OCI-M2 (cell line): Measurements from ENCODE around the gene WDFY1.

ENCODE experiments used
- DNase-seq: peaks from one replicate; lab custom pipeline; 2025; ENCODE audit not compliant: unreplicated experiment; lab: John Stamatoyannopoulos, UW

Gene WDFY1

DNA sequence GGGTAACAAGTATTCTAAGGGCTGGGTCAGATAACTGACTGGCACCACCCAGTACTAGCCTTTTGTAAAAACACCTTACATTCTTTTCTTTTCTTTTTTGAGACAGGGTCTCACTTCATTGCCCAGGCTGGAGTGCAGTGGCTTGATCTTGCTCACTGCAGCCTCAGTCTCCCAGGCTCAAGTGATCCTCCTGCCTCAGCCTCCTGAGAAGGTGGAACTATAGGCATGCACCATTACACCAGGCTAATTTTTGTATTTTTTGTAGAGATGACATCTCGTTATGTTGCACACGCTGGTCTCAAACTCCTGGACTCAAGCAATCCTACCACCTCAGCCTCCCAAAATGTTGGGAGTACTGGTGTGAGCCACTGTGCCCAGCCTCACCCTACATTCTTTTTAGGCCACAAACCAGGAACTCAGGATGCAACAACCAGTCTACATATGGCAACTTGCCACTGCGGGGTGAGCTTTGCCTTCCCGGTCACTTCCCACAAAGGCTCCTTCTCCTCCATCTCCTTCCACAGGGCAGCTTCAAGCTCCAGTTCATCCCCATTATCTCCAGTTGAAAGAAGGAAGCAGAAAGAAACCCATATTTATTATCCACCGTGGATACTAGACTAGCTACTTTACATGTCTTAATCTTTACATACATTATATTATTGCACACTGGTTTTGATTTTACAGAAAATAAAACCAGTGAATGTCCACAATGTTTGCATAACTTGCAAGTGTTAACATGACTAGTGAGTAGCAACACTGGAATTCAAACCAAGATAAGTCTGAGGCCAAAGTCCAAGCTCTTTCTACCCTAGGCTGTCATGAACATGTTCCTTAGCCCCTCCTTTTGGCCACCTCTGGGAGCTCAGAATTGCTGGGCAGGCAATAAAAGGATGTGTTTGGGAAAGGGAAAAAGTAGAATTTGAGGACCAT is 84.1 kb downstream of the WDFY1 start:
- no peak for DNase-seq

DNA sequence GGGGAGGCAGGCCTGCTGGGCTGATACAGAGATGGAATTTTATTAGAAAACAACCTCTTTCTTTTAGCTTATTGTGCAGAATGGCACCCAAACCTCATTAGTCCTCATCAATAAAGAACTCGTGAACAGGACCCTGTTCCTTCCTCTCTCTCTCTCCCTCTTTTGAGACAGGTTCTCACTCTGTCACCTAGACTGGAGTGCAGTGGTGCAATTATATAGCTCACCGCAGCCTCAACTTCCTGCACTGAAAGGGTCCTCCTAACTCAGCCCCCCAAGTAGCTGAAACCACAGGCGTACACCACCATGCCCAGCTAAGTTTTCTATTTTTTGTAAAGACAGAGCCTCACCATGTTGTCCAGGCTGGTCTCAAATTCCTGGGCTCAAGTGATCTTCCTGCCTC is 86.1 kb downstream of the WDFY1 start:
- DNase-seq = no peak

DNA sequence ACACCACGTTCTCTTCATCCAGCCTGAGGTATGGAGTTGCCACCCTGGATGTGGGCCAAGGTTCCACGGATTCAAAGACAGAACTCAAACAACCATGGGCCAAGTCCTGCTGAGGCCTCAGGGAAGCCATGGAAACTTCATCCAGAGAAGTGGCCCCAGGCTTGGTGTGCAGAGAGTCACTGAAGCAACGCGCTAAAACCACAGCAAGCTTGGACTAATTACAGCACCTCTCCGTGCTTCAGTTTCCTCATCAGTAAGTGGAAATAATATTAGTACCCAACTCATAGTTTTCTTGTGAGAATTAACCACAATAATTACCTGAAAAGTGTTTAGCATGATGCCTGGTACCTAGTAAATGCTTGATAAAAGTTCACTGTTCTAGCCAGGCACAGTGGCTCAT is 88.6 kb downstream of the WDFY1 start:
- no peak for DNase-seq

DNA sequence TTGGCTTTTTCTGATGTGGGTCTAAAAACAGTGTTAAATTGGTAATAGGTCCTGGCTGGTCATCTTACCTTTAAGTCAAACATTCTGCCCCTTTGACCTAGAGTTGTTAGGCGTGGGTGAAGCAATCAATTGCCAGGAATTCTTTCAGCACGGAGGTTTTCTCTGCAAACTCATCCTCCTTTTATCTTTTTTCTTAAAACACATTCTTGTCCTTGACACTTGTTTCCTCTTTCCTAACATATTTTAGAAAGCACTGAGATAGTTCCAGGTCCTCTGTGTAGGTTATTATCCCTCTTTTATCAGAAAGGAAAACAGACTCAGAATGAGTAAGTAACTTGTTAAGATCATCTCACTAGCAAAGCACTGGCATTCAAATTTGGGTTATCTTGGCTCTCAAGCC is 89.1 kb downstream of the WDFY1 start:
- DNase-seq = no peak

DNA sequence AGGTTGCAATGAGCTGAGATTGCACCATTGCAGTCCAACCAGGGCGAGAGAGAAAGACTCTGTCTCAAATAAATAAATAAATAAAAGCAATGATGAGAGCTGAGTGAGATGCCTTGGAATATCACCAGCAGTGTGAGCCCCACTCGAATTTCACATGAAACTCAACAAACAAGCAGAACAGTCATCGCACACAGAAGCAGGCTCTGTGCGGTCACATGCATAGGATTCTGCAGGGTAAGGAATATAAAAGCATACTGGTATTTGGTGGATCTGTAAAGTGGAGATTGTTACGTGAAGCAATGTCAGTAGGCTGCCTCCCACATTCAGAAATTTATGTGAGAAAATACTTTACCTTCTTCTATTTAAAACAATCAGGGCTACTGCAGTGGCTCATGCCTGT is 89.7 kb downstream of the WDFY1 start:
- DNase-seq = no peak

DNA sequence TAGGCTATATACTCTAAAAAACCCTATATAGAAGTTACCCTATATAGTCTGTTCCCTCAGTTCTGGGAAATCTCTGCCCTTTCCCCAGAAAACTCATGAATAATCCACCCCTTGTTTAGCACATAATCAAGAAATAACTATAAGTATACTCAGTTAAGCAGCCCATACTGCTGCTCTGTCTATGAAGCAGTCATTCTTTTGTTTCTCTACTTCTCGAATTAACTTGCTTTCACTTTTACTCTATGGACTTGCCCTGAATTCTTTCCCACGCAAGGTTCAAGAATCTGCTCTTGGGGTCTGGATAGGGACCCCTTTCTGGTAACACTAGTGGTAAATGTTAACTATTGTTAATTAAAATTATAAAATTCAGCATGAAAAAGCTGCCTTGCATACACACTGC is 90.4 kb downstream of the WDFY1 start:
- DNase-seq = no peak

DNA sequence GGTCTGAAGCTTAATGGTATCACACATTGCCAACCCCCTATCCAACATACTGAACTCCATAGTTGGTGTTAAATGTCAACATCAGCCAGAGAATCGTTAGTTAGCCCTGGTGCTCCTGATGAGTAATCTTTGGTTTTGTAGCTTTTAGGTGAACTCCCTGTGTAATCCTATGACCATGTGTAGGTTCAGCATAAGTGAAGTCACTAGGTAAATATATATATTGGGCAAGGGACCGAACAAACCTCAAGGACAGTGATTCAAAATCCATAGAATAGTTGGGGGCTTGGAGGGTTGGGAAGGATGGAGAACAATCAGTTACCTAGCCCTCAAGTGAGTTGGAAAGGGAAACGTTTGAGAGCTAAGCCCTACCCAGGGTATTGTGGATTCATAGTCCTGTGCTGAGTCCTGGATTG is 91.7 kb downstream of the WDFY1 start:
- no peak for DNase-seq

DNA sequence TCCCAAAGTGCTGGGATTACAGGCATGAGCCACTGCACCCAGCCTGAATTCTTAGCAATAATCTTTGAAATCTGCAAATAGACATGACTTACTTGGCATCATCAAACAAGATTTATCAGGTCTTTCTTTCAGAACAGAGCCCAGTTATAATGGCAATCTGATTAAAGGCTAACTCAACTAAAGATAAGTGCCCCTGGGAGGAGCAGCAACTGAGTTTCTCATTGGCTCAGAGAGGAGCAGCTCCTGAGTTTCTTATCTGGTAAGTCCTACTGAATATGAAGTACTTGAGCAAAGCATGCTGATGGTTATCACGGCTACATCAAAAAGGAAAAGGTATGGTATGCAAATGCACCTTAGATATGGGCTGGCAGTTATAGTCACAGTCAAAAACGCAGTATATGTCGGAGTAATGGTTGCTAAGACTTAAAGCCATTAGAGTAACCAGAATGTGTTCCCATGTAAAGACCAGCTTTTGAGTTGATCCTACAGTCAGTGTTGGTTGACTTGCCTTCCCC is 92.8 kb downstream of the WDFY1 start:
- DNase-seq = no peak

DNA sequence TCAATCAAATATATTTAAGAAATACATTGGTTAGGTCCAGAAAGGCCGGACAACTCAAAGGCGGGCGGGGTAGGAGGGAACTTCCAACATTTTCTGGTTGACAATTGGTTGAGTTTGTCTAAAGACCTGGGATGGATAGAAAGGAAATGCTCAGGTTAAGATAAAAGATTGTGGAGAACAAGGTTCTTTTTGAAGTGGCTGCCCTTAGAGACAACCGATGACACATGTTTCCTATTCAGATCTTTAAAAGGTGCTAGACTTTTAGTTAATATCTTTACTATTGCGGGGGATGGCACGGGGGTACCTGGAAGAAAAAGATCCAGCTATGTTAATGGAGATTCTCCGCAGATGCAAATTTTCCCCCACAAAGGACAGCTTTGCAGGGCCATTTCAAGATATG is 97.7 kb downstream of the WDFY1 start:
- DNase-seq = no peak

DNA sequence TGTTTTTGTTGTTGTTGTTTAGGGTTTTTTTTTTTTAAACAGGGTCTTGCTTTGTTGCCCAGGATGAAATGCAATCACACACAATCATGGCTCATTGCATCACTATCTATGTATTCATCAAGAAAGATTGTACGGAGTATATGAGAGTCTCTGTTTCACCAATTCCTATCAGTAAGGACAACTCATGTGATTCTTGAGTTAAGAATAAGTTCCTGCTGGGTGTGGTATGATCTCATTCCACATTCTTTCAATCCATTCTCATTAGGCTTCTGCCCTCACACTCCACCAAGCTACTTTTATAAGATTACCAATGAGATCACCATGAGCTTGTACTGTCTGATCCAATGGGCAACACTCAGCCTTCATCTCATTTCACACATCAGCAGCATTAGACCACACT is 98.6 kb downstream of the WDFY1 start:
- no peak for DNase-seq

DNA sequence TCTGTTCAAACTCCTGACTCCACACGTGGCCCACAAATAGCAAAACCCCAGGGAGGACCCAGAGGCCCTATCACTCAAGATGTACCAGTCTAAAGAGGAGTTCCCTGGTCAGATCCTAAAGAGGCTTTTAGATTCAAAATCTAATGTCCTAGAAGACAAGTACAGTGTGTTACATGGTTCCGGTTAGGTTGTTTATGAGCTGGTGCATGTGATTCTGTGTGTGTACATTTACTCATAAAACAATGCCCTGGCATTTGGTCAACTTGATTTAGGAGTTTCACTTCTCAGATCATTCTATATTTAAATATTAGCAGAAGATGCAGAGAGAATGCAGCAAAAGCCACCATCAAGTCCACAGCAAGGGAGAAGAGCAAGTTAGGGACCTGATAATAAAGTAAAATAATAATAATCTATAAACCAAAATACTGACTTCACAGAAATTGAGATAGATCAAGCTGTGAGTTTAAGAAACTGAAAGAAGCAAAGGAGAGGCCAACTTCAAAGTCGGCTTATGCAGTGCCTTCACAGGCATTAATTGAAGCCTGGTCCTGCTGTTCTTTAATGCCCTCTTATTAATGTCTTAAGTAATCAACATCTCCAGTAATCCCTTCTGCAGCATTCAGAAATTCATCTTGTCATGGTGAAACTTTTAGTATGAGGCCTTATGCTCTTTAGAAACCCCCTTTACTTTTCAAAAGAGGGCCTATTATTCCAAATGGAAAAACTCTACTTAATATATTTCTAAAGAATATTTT is 103.5 kb downstream of the WDFY1 start:
- DNase-seq = no peak

DNA sequence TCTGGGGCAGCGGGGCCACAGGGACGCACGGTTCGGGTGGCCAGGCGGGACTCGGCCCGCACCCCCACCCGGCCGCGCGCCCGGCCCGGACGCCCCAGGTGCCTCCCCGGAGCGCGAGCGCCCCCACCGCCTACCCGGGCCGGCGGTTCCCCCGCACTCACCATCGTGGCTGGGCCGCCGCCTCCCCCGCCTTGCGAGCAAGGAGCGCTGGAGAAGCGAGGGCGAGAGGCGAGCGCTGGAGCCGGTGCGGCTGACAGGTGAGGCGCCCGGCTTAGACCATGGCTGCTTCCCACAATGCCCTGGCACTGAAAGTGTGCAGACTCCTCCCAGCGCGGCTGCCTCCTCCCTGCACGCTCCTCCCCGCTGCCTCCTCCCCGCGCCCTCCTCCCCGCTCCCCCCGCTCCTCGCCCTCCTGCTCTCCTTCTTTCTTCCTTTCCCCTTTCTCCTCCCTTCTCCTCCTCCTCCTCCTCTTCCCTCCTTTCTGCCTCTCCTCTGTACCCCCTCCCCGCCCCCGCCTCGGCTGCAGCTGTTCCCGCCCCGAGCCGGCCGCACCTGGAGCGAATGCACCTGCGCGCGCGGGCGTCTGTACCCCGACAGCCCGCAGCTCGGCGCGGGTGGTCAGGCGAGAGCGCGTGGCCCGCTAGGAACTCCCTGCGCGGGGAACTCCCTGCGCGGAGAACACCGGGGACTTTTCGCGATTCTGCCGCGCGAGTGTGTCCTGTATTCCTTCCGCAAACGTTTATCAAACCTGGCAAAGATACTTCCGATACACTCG is 107.7 kb downstream of the WDFY1 start, which contains the start of gene AP1S3:
AP1S3 (minus strand) TSS at position 296 of the 775 bp plus-strand sequence; CDS start at position 164, 132 bp downstream.
- DNase-seq = no peak

DNA sequence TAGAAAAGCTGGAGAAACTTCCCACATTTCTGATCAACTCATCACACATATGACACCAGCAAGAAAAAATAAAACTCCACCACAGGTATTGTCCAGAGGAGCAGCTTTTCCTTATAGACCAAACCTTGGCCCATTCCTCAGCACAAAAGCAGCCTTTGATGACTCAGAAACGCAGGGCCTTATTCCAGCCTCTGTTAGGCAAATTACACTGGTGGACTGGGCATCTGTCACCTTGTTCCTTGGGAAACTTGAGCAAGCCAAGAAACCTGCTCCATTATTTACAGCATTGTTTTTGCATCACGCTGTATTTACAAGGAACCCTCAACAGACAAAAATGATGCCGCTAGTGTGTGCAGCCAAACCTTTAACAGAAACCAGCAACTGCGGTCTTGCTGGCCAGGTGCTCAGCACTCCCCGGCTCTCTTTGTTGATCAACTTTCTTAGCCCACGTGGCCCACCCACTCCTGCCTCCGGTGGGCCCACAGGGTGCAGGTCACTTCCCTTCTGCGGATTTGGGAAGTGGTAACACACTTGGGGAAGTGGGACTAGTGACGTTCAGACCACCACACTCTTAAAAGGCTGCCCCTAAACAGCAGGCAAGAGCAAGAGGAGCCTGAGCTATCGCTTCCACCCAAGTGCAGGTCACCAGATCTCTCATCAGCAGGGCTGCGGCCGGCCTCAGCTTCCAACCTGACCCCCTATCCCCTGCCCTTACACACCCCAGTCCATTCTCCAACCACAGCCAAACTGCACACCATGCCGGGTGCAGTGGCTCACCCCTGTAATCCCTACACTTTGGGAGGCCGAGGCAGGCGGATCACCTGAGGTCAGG is 109.2 kb downstream of the WDFY1 start:
- no peak for DNase-seq

DNA sequence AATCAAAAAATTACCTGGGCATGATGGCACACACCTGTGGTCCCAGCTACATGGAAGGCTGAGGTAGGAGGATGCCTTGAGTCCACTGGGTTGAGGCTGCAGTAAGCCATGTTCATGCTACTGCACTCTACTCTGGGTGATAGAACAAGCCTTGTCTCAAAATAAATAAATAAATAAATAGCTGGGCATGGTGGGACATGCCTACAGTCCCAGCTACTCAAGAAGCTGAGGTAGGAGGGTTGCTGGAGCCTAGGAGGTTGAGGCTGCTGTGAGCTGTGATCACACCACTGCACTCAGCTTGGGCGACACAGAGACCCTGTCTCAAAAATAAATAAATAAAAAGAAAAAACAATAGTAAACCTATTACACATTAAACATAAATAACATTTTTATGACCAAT is 110.7 kb downstream of the WDFY1 start:
- no peak for DNase-seq

DNA sequence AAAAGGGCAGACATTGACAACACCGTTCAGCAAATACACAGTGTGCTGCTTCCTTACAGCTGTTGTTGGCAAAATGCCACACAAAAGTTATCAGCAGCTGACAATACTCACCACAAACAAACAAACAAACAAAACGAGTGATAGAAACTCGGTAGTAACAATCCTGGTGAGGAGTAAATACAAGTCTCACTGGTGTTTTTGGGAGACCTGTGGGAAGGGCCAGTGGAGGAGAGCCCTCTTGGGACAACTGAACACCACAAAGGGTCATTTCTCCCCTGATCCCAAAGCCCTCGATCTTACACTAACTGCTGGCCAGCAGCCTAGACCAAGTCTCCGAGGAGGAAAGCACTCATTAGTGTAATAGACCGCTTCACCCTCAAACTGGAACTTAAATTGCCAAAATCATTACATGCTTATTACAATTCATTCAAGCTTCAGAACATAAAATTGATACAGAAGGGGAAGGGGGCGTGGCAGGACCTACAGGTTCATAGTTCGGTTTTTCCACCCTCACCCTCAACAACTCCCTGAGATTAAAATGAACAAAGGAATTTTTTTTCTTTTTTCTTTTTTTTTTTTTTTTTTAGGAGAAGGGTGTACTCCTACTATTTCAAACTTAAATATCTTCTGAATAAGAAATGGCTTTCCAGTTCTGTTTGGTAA is 112.8 kb downstream of the WDFY1 start:
- DNase-seq = no peak

DNA sequence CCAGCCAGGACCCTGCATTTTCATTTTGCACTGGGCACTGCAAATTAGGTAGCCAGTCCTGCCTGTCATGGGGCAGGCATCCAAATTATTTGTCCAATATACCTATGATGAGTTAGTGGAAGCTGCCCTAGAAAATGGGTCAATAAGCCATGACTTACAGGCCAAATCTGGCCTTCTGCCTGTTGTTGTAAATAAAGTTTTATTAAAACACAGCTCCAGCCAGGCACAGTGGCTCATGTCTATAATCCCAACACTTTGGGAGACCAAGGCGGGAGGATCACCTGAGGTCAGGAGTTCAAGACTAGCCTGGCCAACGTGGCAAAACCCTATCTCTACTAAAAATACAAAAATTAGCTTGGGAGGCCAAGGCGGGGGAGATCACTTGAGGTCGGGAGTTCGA is 116.0 kb downstream of the WDFY1 start:
- no peak for DNase-seq

DNA sequence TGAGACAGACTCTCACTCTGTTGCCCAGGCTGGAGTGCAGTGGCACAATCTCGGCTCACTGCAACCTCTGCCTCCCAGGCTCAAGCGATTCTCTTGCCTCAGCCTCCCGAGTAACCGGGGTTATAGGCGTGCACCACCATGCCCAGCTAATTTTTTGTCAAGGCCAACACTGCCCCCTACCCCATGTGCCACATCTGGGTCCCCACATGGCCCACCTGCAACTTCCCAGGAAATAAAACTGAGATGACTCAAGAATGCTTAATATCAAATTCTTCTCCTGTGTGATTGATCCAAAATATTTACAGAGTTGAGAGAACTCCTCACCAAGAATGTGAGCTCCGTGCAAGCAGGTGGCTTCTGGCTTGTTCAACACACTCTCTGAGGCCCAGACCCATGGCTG is 116.8 kb downstream of the WDFY1 start:
- no peak for DNase-seq

DNA sequence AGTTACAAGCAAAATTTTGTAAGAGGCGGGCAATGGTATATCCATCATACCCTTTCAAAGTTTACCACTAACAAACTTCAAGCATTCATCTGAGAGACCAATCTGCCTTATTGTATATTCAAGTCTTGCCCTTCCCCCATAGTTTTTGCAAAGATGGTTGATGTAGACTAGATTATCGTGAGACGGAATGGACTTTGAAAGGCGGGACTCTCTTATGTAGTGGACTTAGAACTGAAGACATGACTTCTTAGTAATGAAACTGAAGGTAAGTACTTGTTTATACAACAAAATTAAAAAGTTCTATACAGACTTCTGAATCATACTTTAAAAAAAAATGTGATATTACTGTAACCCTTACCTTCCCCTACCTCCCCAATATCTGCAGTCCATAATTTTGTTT is 118.1 kb downstream of the WDFY1 start:
- DNase-seq = no peak
